GM12878 (cell line): Measurements from ENCODE around the gene GTF2A1. TPM values are rescaled to one million over a fixed set of nuclear protein-coding genes. Genes with fewer than 3 reads are reported as not detected.

Experiments used
- ATAC-seq: fragments of 200-7000 bp; cut with Tn5 transposase; 3 replicates; pipeline ENCODE4 v1.9.1; 2020; ENCODE audit warnings: mild to moderate bottlenecking, moderate library complexity
- BruUV-seq: library from RNA; stranded (reverse); fragments of 400-500 nt; replicated peaks from 2 replicates; lab custom pipeline; 2021; lab: Mats Ljungman, UMichigan
- CTCF ChIA-PET: fragments of 300-600 bp; sonication (Branson Sonifier 250); formaldehyde crosslinking; extraction: SDS; loops from one replicate; lab custom pipeline; 2021; ENCODE audit warnings: inconsistent platforms; lab: Yijun Ruan, JAX
- POLR2A ChIA-PET: fragments of 350-600 bp; formaldehyde crosslinking; extraction: SDS; loops from one replicate; lab custom pipeline; 2021; ENCODE audit warnings: inconsistent platforms; lab: Charles Lee
- RAD21 ChIA-PET: fragments of 300-600 bp; sonication (Branson Sonifier 250); formaldehyde crosslinking; loops from one replicate; lab custom pipeline; 2023; ENCODE audit warnings: antibody characterized with exemption; ENCODE audit not compliant: unreplicated experiment; lab: Charles Lee
- SMC1A ChIA-PET: fragments of 300-600 bp; sonication (Branson Sonifier 250); formaldehyde crosslinking; loops from one replicate; lab custom pipeline; 2023; ENCODE audit not compliant: unreplicated experiment, uncharacterized antibody; lab: Charles Lee
- DNase-seq: peaks from one replicate; pipeline ENCODE4 v3.0.0-alpha.2; 2011; ENCODE audit warnings: low read depth, low spot score
- FAIRE-seq: peaks from 3 replicates; lab custom pipeline; 2011; peaks lifted over from hg19 to GRCh38; lab: Jason Lieb, UNC
- H2AFZ ChIP-seq: 2 replicates; pipeline ENCODE4 v1.6.0; 2011; ENCODE audit warnings: low read depth, low read length, control low read depth; ENCODE audit not compliant: control insufficient read depth
- H3K27ac ChIP-seq: 2 replicates; pipeline ENCODE4 v1.5.1; 2011; ENCODE audit warnings: control low read depth; ENCODE audit not compliant: control insufficient read depth, insufficient read depth
- H3K27me3 ChIP-seq, 2 experiments: replicated peaks in 1 of 2; 2 replicates each; pipeline versions ENCODE4 v1.6.0 to v1.6.1; 2011; ENCODE audit warnings: low read length in 1 of 2; ENCODE audit not compliant: control insufficient read depth in 2 of 2, insufficient read depth in 2 of 2
- H3K36me3 ChIP-seq, 2 experiments: 2 replicates each; pipeline ENCODE4 v1.5.1; 2011; ENCODE audit warnings: low read length in 1 of 2; ENCODE audit not compliant: control insufficient read depth in 2 of 2, insufficient read depth in 2 of 2
- H3K4me1 ChIP-seq: 2 replicates; pipeline ENCODE4 v1.6.1; 2011; ENCODE audit warnings: mild to moderate bottlenecking, low read length, moderate library complexity, mixed read lengths; ENCODE audit not compliant: control insufficient read depth, insufficient read depth
- H3K4me2 ChIP-seq: 2 replicates; pipeline ENCODE4 v1.6.0; 2011; ENCODE audit warnings: control low read depth; ENCODE audit not compliant: control insufficient read depth, insufficient read depth
- H3K4me3 ChIP-seq: fragments of 200-600 bp; sonication (generic); 2 replicates; pipeline ENCODE4 v1.5.1; 2016
- H3K79me2 ChIP-seq: 2 replicates; pipeline ENCODE4 v1.6.0; 2011; ENCODE audit warnings: low read length; ENCODE audit not compliant: control insufficient read depth, insufficient read depth
- H3K9ac ChIP-seq: 2 replicates; pipeline ENCODE4 v1.8.0; 2011; ENCODE audit warnings: low read length, control low read depth, mixed read lengths; ENCODE audit not compliant: control insufficient read depth, insufficient read depth
- H3K9me3 ChIP-seq: replicated peaks from 3 replicates; pipeline ENCODE4 v1.5.1; 2011; ENCODE audit warnings: mild to moderate bottlenecking, low read length; ENCODE audit not compliant: control insufficient read depth, insufficient read depth
- H4K20me1 ChIP-seq: 2 replicates; pipeline ENCODE4 v1.6.0; 2011; ENCODE audit not compliant: control insufficient read depth, insufficient read depth
- BCL11A ChIP-seq: IDR thresholded peaks from 2 replicates; pipeline ENCODE4 v1.6.1; 2011; ENCODE audit warnings: low read depth, low read length
- E2F8 ChIP-seq: fragments of 450-650 bp; IDR thresholded peaks from 2 replicates; pipeline ENCODE4 v1.6.1; 2018; ENCODE audit warnings: mild to moderate bottlenecking, low read depth, moderate library complexity; ENCODE audit not compliant: partially characterized antibody
- ELK1 ChIP-seq: IDR thresholded peaks from 2 replicates; pipeline ENCODE4 v1.6.1; 2012; ENCODE audit warnings: low read depth, low read length, improper control_type of control experiment
- HDAC6 ChIP-seq: fragments of 200-600 bp; sonication (generic); IDR thresholded peaks from one replicate; pipeline ENCODE4 v1.8.0; 2017; ENCODE audit warnings: antibody characterized with exemption; ENCODE audit not compliant: unreplicated experiment
- NFIC ChIP-seq: IDR thresholded peaks from 2 replicates; pipeline ENCODE4 v1.6.1; 2012; ENCODE audit warnings: low read depth, mild to moderate bottlenecking, inconsistent platforms, low read length, moderate library complexity
- PBX3 ChIP-seq: IDR thresholded peaks from 2 replicates; pipeline ENCODE4 v1.6.1; 2011; ENCODE audit warnings: mild to moderate bottlenecking, low read depth, low read length, moderate library complexity; ENCODE audit not compliant: insufficient replicate concordance
- POU2F2 ChIP-seq: IDR thresholded peaks from 3 replicates; pipeline ENCODE4 v1.6.1; 2011; ENCODE audit warnings: low read depth, mild to moderate bottlenecking, low read length, borderline replicate concordance
- RB1 ChIP-seq: fragments of 450-650 bp; formaldehyde crosslinking; IDR thresholded peaks from 2 replicates; pipeline ENCODE4 v1.6.1; 2017; ENCODE audit warnings: mild to moderate bottlenecking, borderline replicate concordance
- RELA ChIP-seq: fragments of 450-650 bp; IDR thresholded peaks from 2 replicates; pipeline ENCODE4 v1.8.0; 2014; ENCODE audit warnings: borderline replicate concordance; ENCODE audit not compliant: partially characterized antibody
- REST ChIP-seq: IDR thresholded peaks from 2 replicates; pipeline ENCODE4 v1.6.1; 2012; ENCODE audit warnings: mild to moderate bottlenecking, low read depth, low read length
- RUNX3 ChIP-seq: IDR thresholded peaks from 2 replicates; pipeline ENCODE4 v1.6.1; 2012; ENCODE audit warnings: low read length, inconsistent platforms
- TARDBP ChIP-seq: IDR thresholded peaks from 2 replicates; pipeline ENCODE4 v1.6.1; 2016; ENCODE audit warnings: borderline replicate concordance
- ZBED1 ChIP-seq: IDR thresholded peaks from 2 replicates; pipeline ENCODE4 v1.6.1; 2016; ENCODE audit warnings: borderline replicate concordance
- ZNF622 ChIP-seq: fragments of 450-650 bp; IDR thresholded peaks from 2 replicates; pipeline ENCODE4 v1.6.1; 2017; ENCODE audit warnings: mild to moderate bottlenecking, inconsistent platforms
- in situ Hi-C: fragments of 300-500 bp; cut with MboI; formaldehyde crosslinking; loops from 9 replicates; pipeline ENCODE4 v1.14.3; 2018; ENCODE audit warnings: mixed read lengths
- intact Hi-C: fragments of 100-400 bp; cut with micrococcal nuclease; formaldehyde crosslinking; loops from one replicate; pipeline ENCODE4 v1.14.2; 2022; ENCODE audit not compliant: unreplicated experiment
- polyA plus RNA-seq, 11 experiments: library from polyadenylated mRNA; depleted of rRNA in 4 of 11; unstranded in 6 of 11; stranded (reverse) in 5 of 11; fragments of >200 nt; fragmentation: Nextera tagmentation in 4 of 11; fragmentation: Illumina TruSeq in 1 of 11; extraction: Ambion mirVana in 4 of 11; extraction: Trizol in 1 of 11; gene quantifications; 1 replicate in 1 of 11; 2 replicates in 10 of 11; pipeline versions ENCODE4 v1.2.1 to v1.2.3, GENCODE V29; 2011 to 2016; ENCODE audit warnings: inconsistent platforms in 2 of 11, missing spikeins in 2 of 11, low read depth in 1 of 11
- total RNA-seq, 4 experiments: library from RNA; depleted of rRNA in 3 of 4; stranded (reverse); fragments of >200 nt in 3 of 4; fragmentation: Illumina TruSeq in 1 of 4; extraction: Trizol in 1 of 4; gene quantifications; 2 replicates each; pipeline versions ENCODE4 v1.2.1 to v1.2.3, GENCODE V29; 2013 to 2021

The GTF2A1 gene
- total and polyA plus RNA-seq, 10 of the 15 experiments (the other 5 are each of a cell fraction or from before 2014, with no cell fraction given): 2.5 to 28.7 (median 14.9) TPM

- TF ChIP-seq BCL11A (0 out of 2 replicates have a peak, but pooled peaks have one; percentile 54), REST (no peak), HDAC6 (no peak), RUNX3 (peak; percentile 61)
Measured at GRCh38 chr14:81235096-81235495, 14.3 kb upstream of the GTF2A1 start (continued).

GRCh38 chr14:81234278-81234677, 13.5 kb upstream of the GTF2A1 start:
- BruUV-seq: no TSS peak
- RAD21 ChIA-PET: interaction anchor here (0.7 to 1.4 kb wide), 2 partner anchors 15 to 63 kb away, joined by 3 to 4 read pairs; no protein-coding TSS in a partner anchor
- in situ Hi-C loops: no loop called here
- H3K27ac ChIP-seq: no peak overlapping the region
- intact Hi-C loops: no loop called here
- FAIRE-seq (no peak), ATAC-seq (no peak), DNase-seq (no peak)
- POLR2A ChIA-PET: interaction anchor here (0.6 to 1.5 kb wide), 3 partner anchors 8 to 13 kb away, joined by 3 to 6 read pairs (median 4); partner anchors contain the start of gene GTF2A1
- no peaks in the 10 kb centered on the region for H3K9me3 ChIP-seq
- SMC1A ChIA-PET: interaction anchor here (0.8 to 1.6 kb wide), 4 partner anchors 13 to 48 kb away, joined by 3 to 7 read pairs (median 4); partner anchors contain the start of gene GTF2A1
- H3K4me3 ChIP-seq: no peak overlapping the region
- no peaks in the 10 kb centered on the region for H4K20me1 ChIP-seq
- H3K4me1 ChIP-seq: no peaks in the 10 kb centered on the region
- no peak overlapping the region for H3K4me2 ChIP-seq
- no peaks in the 10 kb centered on the region for H3K36me3 ChIP-seq
- CTCF ChIA-PET: interaction anchor here (0.9 to 1.6 kb wide), 2 partner anchors 231 to 247 kb away, joined by 3 to 4 read pairs; no protein-coding TSS in a partner anchor
- H2AFZ ChIP-seq: no peak overlapping the region
- H3K27me3 ChIP-seq: no peaks in the 10 kb centered on the region
- no peaks in the 10 kb centered on the region for H3K79me2 ChIP-seq
- H3K9ac ChIP-seq: no peak overlapping the region
- TF ChIP-seq RB1 (no peak), NFIC (no peak), POU2F2 (no peak), ELK1 (no peak), TARDBP (no peak), RELA (no peak), PBX3 (no peak), ZBED1 (no peak), E2F8 (no peak), ZNF622 (no peak), HDAC6 (no peak)
